Skeletal muscle satellite cell (primary cell): Measurements from ENCODE around the gene DLX6. TPM values are rescaled to one million over a fixed set of nuclear protein-coding genes. Genes with fewer than 3 reads are reported as not detected.

Source experiments
- H3K27me3 ChIP-seq: 2 replicates; pipeline ENCODE4 v1.7.0; 2013; ENCODE audit warnings: low read length; ENCODE audit not compliant: control insufficient read depth, insufficient read depth
- H3K36me3 ChIP-seq: 2 replicates; pipeline ENCODE4 v1.7.0; 2013; ENCODE audit warnings: mild to moderate bottlenecking, control low read depth, low read length; ENCODE audit not compliant: insufficient read depth
- H3K4me1 ChIP-seq: 2 replicates; pipeline ENCODE4 v1.7.0; 2013; ENCODE audit warnings: low read length; ENCODE audit not compliant: control insufficient read depth, insufficient read depth
- H3K4me2 ChIP-seq: 2 replicates; pipeline ENCODE4 v1.7.0; 2013; ENCODE audit warnings: mild to moderate bottlenecking, low read length
- H3K4me3 ChIP-seq: 2 replicates; pipeline ENCODE4 v1.7.0; 2013; ENCODE audit warnings: low read length
- H3K9ac ChIP-seq: 2 replicates; pipeline ENCODE4 v1.7.0; 2013; ENCODE audit warnings: mild to moderate bottlenecking, low read depth, low read length, moderate library complexity
- H3K9me3 ChIP-seq: replicated peaks from 2 replicates; pipeline ENCODE4 v1.7.0; 2013; ENCODE audit warnings: mild to moderate bottlenecking, control low read depth, low read length
- total RNA-seq: library from RNA; depleted of rRNA; stranded (reverse); fragments of >200 nt; gene quantifications from 2 replicates; pipeline ENCODE4 v1.2.3, GENCODE V29; 2012; rRNA removed

DLX6 gene
- not detected in 2 replicates for total RNA-seq

DNA sequence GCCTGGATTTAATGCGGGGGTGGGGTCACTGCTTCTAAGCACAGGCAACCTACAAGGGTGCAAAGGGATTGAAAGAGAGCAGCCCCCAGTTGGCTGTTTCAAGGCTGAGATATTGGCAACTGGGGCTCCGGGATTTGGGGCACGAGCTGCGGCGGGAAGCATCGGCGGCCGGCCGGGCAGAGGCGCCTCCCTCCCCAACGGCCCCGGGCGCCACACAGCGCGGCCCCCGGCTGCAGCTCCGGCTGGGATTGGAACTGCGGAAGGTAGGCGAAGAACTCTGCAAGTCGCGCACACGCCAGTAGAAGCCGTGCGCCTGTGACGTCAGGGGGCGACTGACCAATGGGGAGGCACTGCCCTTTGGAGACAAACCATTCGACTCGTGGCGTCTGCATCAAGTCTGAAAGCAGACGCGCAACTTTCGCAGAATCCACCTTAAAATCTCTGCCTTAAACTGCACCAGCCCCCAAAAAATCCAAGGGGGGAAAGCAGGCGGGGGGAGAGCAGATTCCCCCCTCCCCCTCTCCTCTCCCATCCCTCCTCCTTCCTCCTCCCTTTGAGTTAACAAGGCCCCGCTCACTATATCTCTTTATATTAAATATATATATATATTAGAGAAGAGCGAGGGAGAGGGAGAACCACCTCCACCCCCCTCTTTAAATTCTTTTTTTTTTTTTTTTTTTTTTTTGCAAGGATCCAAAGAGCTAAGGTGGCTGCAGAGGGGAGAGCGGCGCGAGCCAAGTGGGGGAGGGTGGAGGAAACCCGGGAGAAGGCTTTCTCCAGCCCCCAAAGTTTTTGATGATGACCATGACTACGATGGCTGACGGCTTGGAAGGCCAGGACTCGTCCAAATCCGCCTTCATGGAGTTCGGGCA, at the start of gene DLX6:
Gene DLX6 (plus strand): TSS at position 371 of the 872 bp plus-strand sequence. CDS start 425 bp downstream, at position 796.
- H3K9me3 ChIP-seq: no peaks in the 10 kb centered on the region
- H3K36me3 ChIP-seq: no peaks in the 10 kb centered on the region
- H3K4me1 ChIP-seq: peaks cover 6% of the 10 kb centered on the region
- peak within 1 kb of the TSS; percentile 63 for H3K4me3 ChIP-seq
- peak within 1 kb of the TSS; percentile 86 for H3K4me2 ChIP-seq
- peaks cover 90% of the 10 kb centered on the region for H3K27me3 ChIP-seq
- no peak within 1 kb of the TSS for H3K9ac ChIP-seq

DNA sequence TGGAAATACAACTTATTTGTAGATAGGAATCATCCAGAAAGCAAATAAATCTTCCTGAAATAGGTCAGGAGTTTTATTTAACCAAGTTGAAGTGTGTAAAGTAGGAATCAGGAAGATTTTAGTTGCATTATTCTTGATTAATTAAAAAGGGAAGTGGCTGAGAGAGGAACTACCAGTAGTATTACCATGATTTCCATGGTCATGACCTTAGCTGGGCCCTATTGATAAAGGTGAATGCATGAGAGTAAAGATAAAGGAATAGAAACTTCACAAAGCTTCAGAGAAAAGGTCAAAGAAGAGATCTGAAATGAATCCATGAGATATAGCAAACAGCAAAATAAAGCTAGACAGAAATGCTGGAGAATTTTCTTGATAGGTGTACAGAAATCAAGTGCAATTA, 46.2 kb upstream of the DLX6 start:
- no peak overlapping the region for H3K4me2 ChIP-seq
- no peaks in the 10 kb centered on the region for H3K36me3 ChIP-seq
- no peaks in the 10 kb centered on the region for H3K9me3 ChIP-seq
- H3K4me3 ChIP-seq: no peak overlapping the region
- H3K27me3 ChIP-seq: no peaks in the 10 kb centered on the region
- H3K9ac ChIP-seq: no peak overlapping the region
- H3K4me1 ChIP-seq: peaks cover 3% of the 10 kb centered on the region

- Histone ChIP-seq H3K9ac (no peak overlapping the region), H3K4me2 (no peak overlapping the region), H3K36me3 (no peaks in the 10 kb centered on the region), H3K4me3 (no peak overlapping the region), H3K9me3 (no peaks in the 10 kb centered on the region), H3K27me3 (no peaks in the 10 kb centered on the region), H3K4me1 (peaks cover 3% of the 10 kb centered on the region)
Observed at GRCh38 chr7:96962221-96962885, 43.0 kb upstream of the DLX6 start.

DNA sequence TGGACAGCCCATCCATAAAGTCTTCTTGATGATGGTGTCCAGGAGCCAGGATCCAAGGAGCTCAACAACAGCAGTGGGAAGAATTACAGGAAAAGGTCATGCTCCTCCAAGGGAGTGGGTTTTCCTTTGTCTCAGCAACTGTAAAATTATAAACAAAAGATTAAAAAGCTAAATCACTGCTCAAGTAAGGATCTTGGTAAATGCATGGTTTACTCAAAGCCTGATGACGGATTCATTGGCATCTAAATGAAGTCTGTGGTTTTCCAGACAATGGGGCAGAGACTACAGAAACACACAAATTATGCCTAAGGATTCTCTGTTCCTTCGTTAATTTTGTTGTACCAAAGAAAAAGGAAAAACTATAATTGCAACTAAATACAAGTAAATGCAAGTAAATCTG, 36.4 kb upstream of the DLX6 start:
- no peaks in the 10 kb centered on the region for H3K36me3 ChIP-seq
- no peak overlapping the region for H3K4me3 ChIP-seq
- no peaks in the 10 kb centered on the region for H3K9me3 ChIP-seq
- H3K4me1 ChIP-seq: peaks cover 6% of the 10 kb centered on the region
- H3K27me3 ChIP-seq: no peaks in the 10 kb centered on the region
- H3K9ac ChIP-seq: no peak overlapping the region
- no peak overlapping the region for H3K4me2 ChIP-seq

DNA sequence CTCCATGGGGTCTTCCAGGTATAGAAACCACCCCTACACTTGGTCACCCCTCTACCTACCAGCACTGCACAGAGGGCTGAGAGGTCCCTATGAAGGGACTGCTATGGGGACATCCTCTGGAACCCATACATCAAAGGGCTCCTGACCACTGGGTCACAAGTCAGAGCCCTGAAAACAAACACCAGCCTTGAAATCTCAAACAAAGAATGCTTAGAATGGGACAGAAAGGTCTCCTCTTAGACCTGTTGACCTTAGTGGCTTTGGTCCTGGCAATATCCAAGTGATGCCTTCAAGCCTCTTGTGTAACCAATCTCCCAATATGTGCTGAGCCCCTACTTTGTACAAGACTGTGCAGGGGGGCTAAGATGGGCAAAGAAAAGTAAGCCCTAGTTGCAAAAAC, 34.6 kb upstream of the DLX6 start:
- H3K4me1 ChIP-seq: peaks cover 9% of the 10 kb centered on the region
- H3K27me3 ChIP-seq: no peaks in the 10 kb centered on the region
- H3K36me3 ChIP-seq: no peaks in the 10 kb centered on the region
- H3K9me3 ChIP-seq: no peaks in the 10 kb centered on the region
- no peak overlapping the region for H3K4me3 ChIP-seq
- no peak overlapping the region for H3K9ac ChIP-seq
- no peak overlapping the region for H3K4me2 ChIP-seq

DNA sequence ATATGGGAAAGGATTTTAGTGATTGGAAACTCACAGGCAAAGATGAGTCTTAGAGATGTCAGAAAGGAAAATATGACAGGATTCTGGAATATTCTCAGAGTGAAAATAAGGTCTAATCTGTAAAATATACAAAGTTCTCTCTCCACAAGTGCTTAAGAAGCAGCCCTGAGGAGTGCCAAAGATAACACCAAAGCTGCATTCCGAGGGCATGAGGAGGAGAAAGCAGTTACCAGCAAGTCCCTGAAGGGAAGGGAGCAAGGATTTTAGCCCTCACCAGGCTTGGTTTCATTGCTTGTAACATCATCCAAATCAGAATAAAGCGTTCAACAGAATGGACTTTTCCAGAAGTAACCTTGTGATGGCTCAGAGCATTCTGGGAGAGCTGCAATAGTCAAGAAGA, 31.4 kb upstream of the DLX6 start:
- H3K9ac ChIP-seq: no peak overlapping the region
- H3K27me3 ChIP-seq: no peaks in the 10 kb centered on the region
- no peaks in the 10 kb centered on the region for H3K36me3 ChIP-seq
- no peaks in the 10 kb centered on the region for H3K9me3 ChIP-seq
- H3K4me1 ChIP-seq: peaks cover 9% of the 10 kb centered on the region
- no peak overlapping the region for H3K4me3 ChIP-seq
- no peak overlapping the region for H3K4me2 ChIP-seq

GRCh38 chr7:96976106-96976505, 29.2 kb upstream of the DLX6 start:
- no peak overlapping the region for H3K4me3 ChIP-seq
- H3K27me3 ChIP-seq: peaks cover 3% of the 10 kb centered on the region
- no peaks in the 10 kb centered on the region for H3K36me3 ChIP-seq
- peaks cover 9% of the 10 kb centered on the region for H3K4me1 ChIP-seq
- H3K9me3 ChIP-seq: no peaks in the 10 kb centered on the region
- H3K4me2 ChIP-seq: no peak overlapping the region
- no peak overlapping the region for H3K9ac ChIP-seq

GRCh38 chr7:96977445-96977844, 27.9 kb upstream of the DLX6 start:
- H3K36me3 ChIP-seq: no peaks in the 10 kb centered on the region
- H3K4me1 ChIP-seq: peaks cover 9% of the 10 kb centered on the region

DNA sequence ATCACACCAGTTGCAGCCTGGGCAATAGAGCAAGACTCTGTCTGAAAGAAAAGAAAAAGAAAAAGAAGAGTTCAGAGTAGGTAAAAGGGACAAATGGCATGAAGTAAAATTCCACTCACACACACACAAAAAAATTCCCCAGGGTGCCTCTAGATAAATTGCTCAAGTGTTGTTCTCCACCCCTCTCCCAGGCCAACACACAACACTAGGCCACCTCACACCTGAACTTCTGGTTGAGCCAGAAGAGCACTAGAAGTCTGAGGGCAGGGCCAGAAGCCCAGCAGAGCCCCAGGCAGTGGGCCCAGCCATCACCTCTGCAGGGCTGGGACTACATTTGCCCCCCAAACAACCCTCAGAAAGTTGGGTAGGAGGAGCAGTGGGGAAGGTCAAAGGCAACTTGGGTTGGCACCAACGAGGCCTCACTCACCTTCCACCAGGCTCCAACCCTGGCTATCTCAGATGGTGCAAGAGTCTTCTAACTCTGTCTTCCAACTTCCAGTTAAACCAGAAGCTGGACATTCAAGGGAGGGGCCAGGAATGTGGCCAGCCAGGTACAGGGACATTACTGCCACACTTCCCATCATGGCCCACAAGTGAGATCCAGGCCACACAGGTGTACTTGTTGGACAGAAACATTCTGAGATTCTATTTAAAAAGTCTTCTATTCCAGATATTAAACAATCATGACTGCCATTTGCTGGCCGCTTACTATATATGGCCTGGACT, 25.6 kb upstream of the DLX6 start:
- H3K4me1 ChIP-seq: no peaks in the 10 kb centered on the region
- peaks cover 6% of the 10 kb centered on the region for H3K27me3 ChIP-seq
- H3K9ac ChIP-seq: no peak overlapping the region
- no peak overlapping the region for H3K4me2 ChIP-seq
- H3K4me3 ChIP-seq: no peak overlapping the region
- H3K9me3 ChIP-seq: no peaks in the 10 kb centered on the region
- H3K36me3 ChIP-seq: no peaks in the 10 kb centered on the region

More at GRCh38 chr7:96977445-96977844, 27.9 kb upstream of the DLX6 start:
- H3K9ac ChIP-seq: no peak overlapping the region
- no peak overlapping the region for H3K4me2 ChIP-seq
- H3K9me3 ChIP-seq: no peaks in the 10 kb centered on the region
- H3K27me3 ChIP-seq: peaks cover 3% of the 10 kb centered on the region
- H3K4me3 ChIP-seq: no peak overlapping the region

DNA sequence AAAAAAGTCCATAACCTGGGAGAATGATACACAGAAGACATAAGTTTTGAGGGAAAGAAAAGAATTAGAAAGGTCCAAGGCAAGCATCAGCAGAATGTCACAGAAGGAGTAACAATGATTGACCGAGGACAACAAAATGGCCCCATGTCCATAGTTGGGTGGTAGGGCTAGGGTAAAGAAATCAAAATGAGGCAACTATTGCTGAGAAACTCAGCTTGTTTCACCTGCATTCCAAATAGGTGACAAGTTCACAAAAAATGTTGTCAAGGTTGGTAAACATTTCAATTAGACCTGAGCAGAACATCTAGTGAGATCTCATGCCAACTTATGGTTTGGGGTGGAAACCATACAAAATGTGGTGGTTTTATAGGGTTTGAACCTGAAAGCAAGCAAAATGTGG, 22.8 kb upstream of the DLX6 start:
- Histone ChIP-seq H3K4me2 (no peak overlapping the region), H3K36me3 (no peaks in the 10 kb centered on the region), H3K4me1 (no peaks in the 10 kb centered on the region), H3K9me3 (no peaks in the 10 kb centered on the region), H3K4me3 (no peak overlapping the region), H3K27me3 (peaks cover 19% of the 10 kb centered on the region), H3K9ac (no peak overlapping the region)

GRCh38 chr7:96985992-96986391, 19.4 kb upstream of the DLX6 start:
- Histone ChIP-seq H3K4me1 (no peaks in the 10 kb centered on the region), H3K27me3 (peaks cover 47% of the 10 kb centered on the region)

More at GRCh38 chr7:96985992-96986391, 19.4 kb upstream of the DLX6 start:
- Histone ChIP-seq H3K4me3 (no peak overlapping the region), H3K36me3 (no peaks in the 10 kb centered on the region), H3K9ac (no peak overlapping the region), H3K9me3 (no peaks in the 10 kb centered on the region), H3K4me2 (no peak overlapping the region)
